ENCODE results near the gene DIPK1C. TPM values are rescaled to one million over a fixed set of nuclear protein-coding genes. Genes with fewer than 3 reads are reported as not detected.

DIPK1C gene
- total and polyA plus RNA-seq, 2 of the 4 experiments (the other 2 are of a cell fraction) = not detected

DNA sequence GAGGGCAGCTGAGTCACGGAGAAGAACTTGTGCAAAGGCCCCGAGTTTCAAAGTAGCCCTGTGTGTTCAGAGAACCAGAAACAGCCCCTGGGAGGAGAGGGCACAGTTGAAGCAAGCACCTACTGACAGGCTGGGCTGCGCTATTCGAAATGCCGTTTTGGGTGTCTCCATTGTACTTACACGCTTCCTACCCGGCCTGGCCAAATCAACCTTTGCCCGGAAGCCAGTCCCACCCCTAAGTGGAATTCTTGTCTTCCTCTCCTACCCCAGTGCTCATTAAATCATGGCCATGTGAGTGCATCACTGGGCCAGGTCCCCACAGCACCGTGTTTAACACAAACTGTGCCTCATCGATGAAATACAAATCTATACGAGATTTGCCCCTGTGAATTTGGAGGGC is 6.0 kb downstream of the DIPK1C start:
- H3K4me3 ChIP-seq (ENCODE audit: insufficient read depth, low read depth, low read length) = no peak overlapping the region
- no peaks in the 10 kb centered on the region for H3K9me3 ChIP-seq (ENCODE audit: control insufficient read depth, insufficient read depth, low read length)
- TF ChIP-seq, protein P1, sequence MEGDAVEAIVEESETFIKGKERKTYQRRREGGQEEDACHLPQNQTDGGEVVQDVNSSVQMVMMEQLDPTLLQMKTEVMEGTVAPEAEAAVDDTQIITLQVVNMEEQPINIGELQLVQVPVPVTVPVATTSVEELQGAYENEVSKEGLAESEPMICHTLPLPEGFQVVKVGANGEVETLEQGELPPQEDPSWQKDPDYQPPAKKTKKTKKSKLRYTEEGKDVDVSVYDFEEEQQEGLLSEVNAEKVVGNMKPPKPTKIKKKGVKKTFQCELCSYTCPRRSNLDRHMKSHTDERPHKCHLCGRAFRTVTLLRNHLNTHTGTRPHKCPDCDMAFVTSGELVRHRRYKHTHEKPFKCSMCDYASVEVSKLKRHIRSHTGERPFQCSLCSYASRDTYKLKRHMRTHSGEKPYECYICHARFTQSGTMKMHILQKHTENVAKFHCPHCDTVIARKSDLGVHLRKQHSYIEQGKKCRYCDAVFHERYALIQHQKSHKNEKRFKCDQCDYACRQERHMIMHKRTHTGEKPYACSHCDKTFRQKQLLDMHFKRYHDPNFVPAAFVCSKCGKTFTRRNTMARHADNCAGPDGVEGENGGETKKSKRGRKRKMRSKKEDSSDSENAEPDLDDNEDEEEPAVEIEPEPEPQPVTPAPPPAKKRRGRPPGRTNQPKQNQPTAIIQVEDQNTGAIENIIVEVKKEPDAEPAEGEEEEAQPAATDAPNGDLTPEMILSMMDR (conservative IDR thresholded peaks at IDR 0.05; ENCODE audit: low read depth, low read length) = no peak
- TF ChIP-seq SMC3 (IDR thresholded peaks at IDR 0.05; ENCODE audit: low read depth, low read length) (no peak), CHD1 (IDR thresholded peaks at IDR 0.05; ENCODE audit: low read depth, low read length) (no peak), FOS (IDR thresholded peaks at IDR 0.05; ENCODE audit: low read depth, low read length) (no peak), CEBPB (IDR thresholded peaks at IDR 0.05; ENCODE audit: low read depth, low read length) (no peak), NFE2L2 (IDR thresholded peaks at IDR 0.05; ENCODE audit: low read depth, low read length) (no peak)
- TF ChIP-seq, protein P2, sequence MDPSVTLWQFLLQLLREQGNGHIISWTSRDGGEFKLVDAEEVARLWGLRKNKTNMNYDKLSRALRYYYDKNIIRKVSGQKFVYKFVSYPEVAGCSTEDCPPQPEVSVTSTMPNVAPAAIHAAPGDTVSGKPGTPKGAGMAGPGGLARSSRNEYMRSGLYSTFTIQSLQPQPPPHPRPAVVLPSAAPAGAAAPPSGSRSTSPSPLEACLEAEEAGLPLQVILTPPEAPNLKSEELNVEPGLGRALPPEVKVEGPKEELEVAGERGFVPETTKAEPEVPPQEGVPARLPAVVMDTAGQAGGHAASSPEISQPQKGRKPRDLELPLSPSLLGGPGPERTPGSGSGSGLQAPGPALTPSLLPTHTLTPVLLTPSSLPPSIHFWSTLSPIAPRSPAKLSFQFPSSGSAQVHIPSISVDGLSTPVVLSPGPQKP (IDR thresholded peaks at IDR 0.05; ENCODE audit: borderline replicate concordance, low read depth, low read length) = no peak
- H4K91ac ChIP-seq (ENCODE audit: insufficient read depth, low read depth, low read length) = no peak overlapping the region
- DNase-seq (no peak), ATAC-seq (ENCODE audit: low read depth) (no peak)
- peaks cover 28% of the 10 kb centered on the region for H3K27me3 ChIP-seq (ENCODE audit: control insufficient read depth, insufficient read depth, low read length)
- no TSS peak for BruUV-seq (replicated peaks)
- no peak overlapping the region for H3K14ac ChIP-seq (replicated peaks; ENCODE audit: low read depth, low read length)
- no peak overlapping the region for H3K27ac ChIP-seq (ENCODE audit: insufficient read depth, low read length)
- no peaks in the 10 kb centered on the region for H3K79me1 ChIP-seq (ENCODE audit: low read depth in 1 of 2, low read length in 2 of 2)
- 71% methylated on average over 2 of the region's 11 CpGs; no CpG with 5 or more reads in 1 of the 2 experiments for WGBS, 2 experiments (ENCODE audit: extremely low coverage in 2 of 2, insufficient read length in 1 of 2)
- H2BK15ac ChIP-seq (ENCODE audit: low read depth, low read length) = no peak overlapping the region
- H3K56ac ChIP-seq (ENCODE audit: extremely low read depth, insufficient read depth, low read length) = no peak overlapping the region
- POLR2A ChIA-PET (ENCODE audit: unreplicated experiment) = no interaction called here
- no peak overlapping the region for H2BK5ac ChIP-seq (ENCODE audit: low read depth, low read length, poor library complexity, severe bottlenecking)
- in situ Hi-C loops (cut with MboI; ENCODE audit: low sequenced_read_pairs) = no loop called here
- H3K9me1 ChIP-seq (ENCODE audit: insufficient read depth, low read length) = no peaks in the 10 kb centered on the region
- no peak overlapping the region for H2AK5ac ChIP-seq (ENCODE audit: low read depth, low read length)
- H2BK20ac ChIP-seq (ENCODE audit: low read depth, low read length) = no peak overlapping the region
- dilution Hi-C loops (cut with HindIII; ENCODE audit: low sequenced_read_pairs, unreplicated experiment) = no loop called here
- H2AFZ ChIP-seq (replicated peaks; ENCODE audit: low read length, poor library complexity) = no peak overlapping the region
- H3K4ac ChIP-seq (ENCODE audit: low read depth, low read length) = no peak overlapping the region
- no peaks in the 10 kb centered on the region for H3K4me1 ChIP-seq (ENCODE audit: control insufficient read depth, insufficient read depth, low read length)
- H3K18ac ChIP-seq (ENCODE audit: low read depth, low read length) = no peak overlapping the region
- intact Hi-C loops (cut with micrococcal nuclease) = no loop called here
- no peak overlapping the region for H3K4me2 ChIP-seq (ENCODE audit: low read depth, low read length)
- no peak overlapping the region for H2AK9ac ChIP-seq (replicated peaks; ENCODE audit: low read depth, low read length, poor library complexity)
- no peak overlapping the region for H4K8ac ChIP-seq (ENCODE audit: low read depth in 2 of 2, low read length in 2 of 2)
- no peaks in the 10 kb centered on the region for H4K20me1 ChIP-seq (ENCODE audit: insufficient read depth, low read length)
- no peak overlapping the region for H3K9ac ChIP-seq (ENCODE audit: low read depth, low read length)
- H3K23ac ChIP-seq (ENCODE audit: low read depth, low read length) = no peak overlapping the region
- H2BK120ac ChIP-seq (ENCODE audit: low read depth, low read length) = no peak overlapping the region
- no peaks in the 10 kb centered on the region for H3K36me3 ChIP-seq (ENCODE audit: control insufficient read depth, insufficient read depth, low read length)
- H4K5ac ChIP-seq (ENCODE audit: low read depth, low read length) = no peak overlapping the region
- CTCF ChIA-PET = no interaction called here

Measured in IMR-90 (cell line).